HepG2 (cell line): ENCODE results near the gene SERPINA6. TPM values are rescaled to one million over a fixed set of nuclear protein-coding genes. Genes with fewer than 3 reads are reported as not detected.

Experiments used
- AHR ChIP-seq: IDR thresholded peaks from 2 replicates; pipeline ENCODE4 v1.6.1; 2018; ENCODE audit warnings: missing genetic modification reagents, missing compliant biosample characterization
- ARID5B ChIP-seq: IDR thresholded peaks from 2 replicates; pipeline ENCODE4 v1.4.0; 2020; ENCODE audit warnings: mild to moderate bottlenecking, missing genetic modification reagents
- ELF3 ChIP-seq: IDR thresholded peaks from 2 replicates; pipeline ENCODE4 v1.6.1; 2016; ENCODE audit warnings: missing genetic modification reagents, missing compliant biosample characterization
- EP300 ChIP-seq, 3 experiments: sonication (generic) in 1 of 3; formaldehyde crosslinking in 1 of 3; IDR thresholded peaks; 2 replicates each; pipeline versions ENCODE4 v1.5.1 to v1.6.1; 2011 to 2020; ENCODE audit warnings: low read depth in 2 of 3, low read length in 2 of 3, borderline replicate concordance in 1 of 3, improper control_type of control experiment in 1 of 3, mild to moderate bottlenecking in 1 of 3, missing genetic modification reagents in 1 of 3, moderate library complexity in 1 of 3
- ERF ChIP-seq: IDR thresholded peaks from 2 replicates; pipeline ENCODE4 v1.6.1; 2018; ENCODE audit warnings: missing biosample characterization, missing genetic modification reagents
- IKZF5 ChIP-seq: IDR thresholded peaks from 2 replicates; pipeline ENCODE4 v1.6.1; 2018; ENCODE audit warnings: missing genetic modification reagents, mild to moderate bottlenecking, missing compliant biosample characterization
- ISL2 ChIP-seq: sonication (generic); formaldehyde crosslinking; IDR thresholded peaks from 2 replicates; pipeline ENCODE4 v1.5.0; 2020; ENCODE audit warnings: missing genetic modification reagents
- MXI1 ChIP-seq: IDR thresholded peaks from 3 replicates; pipeline ENCODE4 v1.6.1; 2012; ENCODE audit warnings: low read depth, low read length, inconsistent platforms, borderline replicate concordance
- MYPOP ChIP-seq: sonication (generic); formaldehyde crosslinking; IDR thresholded peaks from 2 replicates; pipeline ENCODE4 v1.8.1; 2023; ENCODE audit warnings: mild to moderate bottlenecking, moderate library complexity, missing genetic modification reagents
- POLR2AphosphoS5 ChIP-seq: IDR thresholded peaks from 2 replicates; pipeline ENCODE4 v1.6.1; 2012; ENCODE audit warnings: low read depth, low read length
- RXRA ChIP-seq: sonication (generic); formaldehyde crosslinking; IDR thresholded peaks from 2 replicates; pipeline ENCODE4 v1.5.1; 2020; ENCODE audit warnings: missing genetic modification reagents
- TEAD3 ChIP-seq: optimal IDR thresholded peaks from 2 replicates; pipeline ENCODE3; 2016; ENCODE audit warnings: borderline replicate concordance
- TFDP1 ChIP-seq: IDR thresholded peaks from 2 replicates; pipeline ENCODE4 v1.6.1; 2016; ENCODE audit warnings: missing compliant biosample characterization, missing genetic modification reagents, borderline replicate concordance
- TOE1 ChIP-seq: sonication (generic); formaldehyde crosslinking; IDR thresholded peaks from 2 replicates; pipeline ENCODE4 v1.4.0; 2020; ENCODE audit warnings: mild to moderate bottlenecking, missing genetic modification reagents
- YEATS4 ChIP-seq: sonication (generic); formaldehyde crosslinking; IDR thresholded peaks from 2 replicates; pipeline ENCODE4 v1.4.0; 2020; ENCODE audit warnings: missing genetic modification reagents, borderline replicate concordance
- ZNF501 ChIP-seq: sonication (generic); formaldehyde crosslinking; IDR thresholded peaks from 2 replicates; pipeline ENCODE4 v1.5.1; 2020; ENCODE audit warnings: mild to moderate bottlenecking, moderate library complexity, missing genetic modification reagents
- ZNF709 ChIP-seq: sonication (generic); formaldehyde crosslinking; IDR thresholded peaks from 2 replicates; pipeline ENCODE4 v1.5.0; 2020; ENCODE audit warnings: mild to moderate bottlenecking, missing genetic modification reagents
- ZNF800 ChIP-seq: sonication (generic); formaldehyde crosslinking; IDR thresholded peaks from 2 replicates; pipeline ENCODE4 v1.4.0; 2020; ENCODE audit warnings: missing genetic modification reagents
- polyA plus RNA-seq, 8 experiments: library from polyadenylated mRNA; depleted of rRNA in 3 of 8; stranded (reverse) in 7 of 8; unstranded in 1 of 8; fragments of >200 nt; fragmentation: Illumina TruSeq in 4 of 8; extraction: Trizol in 4 of 8; gene quantifications; 2 replicates each; pipeline versions ENCODE4 v1.2.1 to v1.2.3, GENCODE V29; 2011 to 2016; ENCODE audit warnings: low read depth in 4 of 8, missing spikeins in 1 of 8, mixed read lengths in 1 of 8; ENCODE audit not compliant: insufficient read depth in 1 of 8
- total RNA-seq, 5 experiments: library from RNA; depleted of rRNA; stranded (reverse); fragments of >200 nt; fragmentation: Illumina TruSeq; extraction: Trizol; gene quantifications; 2 replicates each; pipeline ENCODE4 v1.2.3, GENCODE V29; 2016; ENCODE audit warnings: low read depth in 1 of 5

The SERPINA6 gene
- total and polyA plus RNA-seq, 2 of the 13 experiments (the other 11 are each of a cell fraction or from before 2014, with no cell fraction given), result 260 to 333 TPM

GRCh38 chr14:94276898-94277561 is 46.1 kb downstream of the SERPINA6 start (continued):
- TF ChIP-seq ZNF501 (CRISPR knock-in tag) (0 out of 2 replicates have a peak, but pooled peaks have one; percentile 22), IKZF5 (CRISPR knock-in tag) (peak; percentile 89), TOE1 (CRISPR knock-in tag) (0 out of 2 replicates have a peak, but pooled peaks have one; percentile 47), AHR (CRISPR knock-in tag) (0 out of 2 replicates have a peak, but pooled peaks have one; percentile 60), ZNF800 (0 out of 2 replicates have a peak, but pooled peaks have one; percentile 26), ISL2 (peak; percentile 80), RXRA (CRISPR knock-in tag) (peak; percentile 76; the same call in 1 of the 2 replicates), ERF (CRISPR knock-in tag) (peak; percentile 86; the same call in 1 of the 2 replicates), ELF3 (CRISPR knock-in tag) (peak; percentile 67; the same call in 1 of the 2 replicates), MXI1 (peak; percentile 54; the same call in 1 of the 3 replicates), ARID5B (peak; percentile 91; the same call in 1 of the 2 replicates), ZNF709 (CRISPR knock-in tag) (peak; percentile 67; the same call in 1 of the 2 replicates), EP300 (IDR thresholded peaks at IDR 0.05; ENCODE audit: low read depth in 2 of 2, low read length in 2 of 2) (peak in 1 of 2 experiments; percentile 60; a peak in 2 of 4 replicates), EP300 (CRISPR knock-in tag; IDR thresholded peaks at IDR 0.05; ENCODE audit: borderline replicate concordance) (peak; percentile 76; the same call in 1 of the 2 replicates), TEAD3 (CRISPR knock-in tag) (peak; percentile 78), POLR2AphosphoS5 (peak; percentile 52; the same call in 1 of the 2 replicates), MYPOP (CRISPR knock-in tag) (peak; percentile 50; the same call in 1 of the 2 replicates), TFDP1 (CRISPR knock-in tag) (peak; percentile 71; the same call in 1 of the 2 replicates), YEATS4 (peak; percentile 77)
